Activated gamma-delta T cell treated with Interleukin-2 at 50 U/mL for 16 hours (primary cell): ENCODE results near the gene AFF2.

ENCODE experiments used
- DNase-seq: peaks from one replicate; pipeline ENCODE4 v3.0.0-alpha.2; 2020

The AFF2 gene

GRCh38 chrX:148768296-148768695 lies 267.9 kb downstream of the AFF2 start:
- DNase-seq = no peak

DNA sequence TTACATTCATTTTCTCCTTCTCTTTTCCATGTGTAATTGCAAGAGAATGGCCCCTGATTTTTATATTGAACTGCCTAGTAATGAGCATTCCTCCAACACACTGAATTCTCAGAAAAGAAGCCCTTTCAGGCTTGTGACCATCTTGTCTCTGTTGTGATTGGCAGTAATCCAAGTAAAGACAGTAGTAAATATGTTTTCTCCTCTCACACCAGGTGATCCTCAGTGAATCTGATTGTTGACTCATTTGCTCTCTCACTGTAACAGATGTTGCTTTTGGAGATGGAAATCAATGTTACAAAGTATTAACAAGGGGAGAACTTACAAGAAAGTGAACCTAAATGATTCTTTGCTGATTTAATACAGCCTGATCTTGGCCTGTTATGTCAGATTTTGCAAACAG lies 271.0 kb downstream of the AFF2 start:
- no peak for DNase-seq

- DNase-seq = no peak
These were observed 273.9 kb downstream of the AFF2 start for GRCh38 chrX:148774276-148774675.

DNA sequence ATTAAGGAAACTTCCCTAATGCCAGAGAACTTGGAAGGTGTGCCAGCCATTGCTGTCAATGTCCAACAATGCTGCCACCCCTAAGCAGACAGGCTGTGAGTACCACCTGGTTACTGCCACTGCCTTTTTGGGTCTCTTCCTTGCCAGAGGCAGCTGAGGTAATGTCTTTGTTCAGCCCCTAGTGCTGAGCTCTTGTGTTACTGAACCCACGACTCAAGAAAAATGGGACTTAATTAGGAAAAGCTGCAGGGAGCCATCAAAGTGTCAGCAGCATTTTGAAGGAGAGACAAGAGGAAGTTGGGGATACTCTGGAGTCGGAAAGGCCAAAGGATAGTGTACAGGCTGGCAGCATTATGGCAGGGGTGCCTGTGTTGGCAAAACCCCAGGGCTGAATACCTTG lies 283.7 kb downstream of the AFF2 start:
- no peak for DNase-seq

DNA sequence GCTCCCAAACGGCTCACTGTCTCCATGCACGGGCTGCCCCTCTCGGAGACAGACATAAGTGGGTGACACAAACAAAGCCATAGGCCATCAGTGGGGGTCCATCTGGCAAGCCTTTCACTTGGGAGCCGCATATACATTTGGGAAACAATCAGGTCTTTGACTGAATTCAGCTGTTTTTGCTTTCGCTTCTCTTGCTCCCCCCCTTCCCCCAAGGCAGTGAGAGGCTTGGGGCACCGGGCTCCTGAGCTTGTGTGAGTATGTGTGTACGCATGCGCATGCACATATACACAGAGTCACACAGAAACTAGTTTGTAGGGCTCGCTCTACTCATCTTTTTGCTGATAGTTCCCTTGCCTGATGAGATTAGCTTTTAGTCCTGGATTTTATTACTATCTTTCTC lies 284.4 kb downstream of the AFF2 start:
- no peak for DNase-seq

DNA sequence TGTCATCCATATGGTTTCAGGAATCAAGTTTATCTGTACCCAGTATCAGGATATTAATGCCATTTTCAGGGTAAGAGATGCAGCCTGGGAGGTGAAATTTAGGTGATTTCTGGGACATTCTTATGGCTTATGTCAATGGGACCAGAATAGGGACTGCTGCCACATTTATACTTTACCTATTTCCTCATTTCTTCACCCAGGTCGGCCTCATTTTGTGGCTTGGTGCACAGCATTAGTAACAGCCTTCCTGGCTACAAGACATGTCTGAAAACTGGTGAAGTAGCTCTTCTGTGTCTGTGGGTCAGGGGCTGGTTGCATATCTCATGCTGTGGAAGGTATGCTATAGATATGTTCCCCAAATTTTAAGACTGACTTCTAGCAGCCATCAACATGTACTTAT lies 284.8 kb downstream of the AFF2 start:
- no peak for DNase-seq

DNA sequence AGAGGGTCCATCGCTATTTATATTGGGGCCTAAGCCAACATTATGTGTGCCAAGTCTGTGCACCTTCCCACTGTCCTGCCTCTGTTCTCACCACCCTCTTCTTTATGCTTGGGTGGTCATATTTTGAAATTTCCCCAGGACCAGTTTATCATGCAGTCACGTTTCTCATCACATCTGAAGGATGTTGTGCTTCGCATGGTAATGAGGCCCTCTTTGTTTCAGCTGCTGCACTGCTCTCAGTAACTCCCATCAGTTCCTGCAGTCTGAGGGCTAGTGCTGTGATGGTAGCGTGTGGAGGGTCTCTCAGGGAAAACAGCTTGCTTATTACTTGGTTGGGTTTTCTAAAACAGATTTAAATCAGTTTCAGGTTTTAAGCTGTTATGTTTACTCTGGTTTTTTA lies 288.0 kb downstream of the AFF2 start:
- no peak for DNase-seq

DNA sequence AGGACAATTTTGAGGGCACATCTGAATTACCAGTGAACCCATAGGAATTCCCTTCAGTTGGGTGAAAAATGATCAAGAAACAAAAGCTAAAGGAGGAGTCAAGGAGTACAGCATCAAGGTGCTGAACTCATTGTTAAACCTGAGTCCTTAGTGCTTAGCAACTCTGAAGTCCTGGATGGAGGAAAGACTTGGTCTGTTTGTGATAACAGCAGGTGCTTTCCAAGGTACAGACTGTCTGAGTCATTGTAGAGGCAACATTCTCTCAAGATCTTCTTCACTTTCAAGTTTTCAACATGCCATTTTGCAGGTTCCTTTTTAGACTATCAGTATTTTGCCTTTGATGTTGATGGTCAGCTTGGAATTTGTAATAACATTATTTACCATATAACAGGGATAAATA lies 293.9 kb downstream of the AFF2 start:
- DNase-seq = no peak

- no peak for DNase-seq
These were observed 304.4 kb downstream of the AFF2 start for GRCh38 chrX:148804579-148805355.

DNA sequence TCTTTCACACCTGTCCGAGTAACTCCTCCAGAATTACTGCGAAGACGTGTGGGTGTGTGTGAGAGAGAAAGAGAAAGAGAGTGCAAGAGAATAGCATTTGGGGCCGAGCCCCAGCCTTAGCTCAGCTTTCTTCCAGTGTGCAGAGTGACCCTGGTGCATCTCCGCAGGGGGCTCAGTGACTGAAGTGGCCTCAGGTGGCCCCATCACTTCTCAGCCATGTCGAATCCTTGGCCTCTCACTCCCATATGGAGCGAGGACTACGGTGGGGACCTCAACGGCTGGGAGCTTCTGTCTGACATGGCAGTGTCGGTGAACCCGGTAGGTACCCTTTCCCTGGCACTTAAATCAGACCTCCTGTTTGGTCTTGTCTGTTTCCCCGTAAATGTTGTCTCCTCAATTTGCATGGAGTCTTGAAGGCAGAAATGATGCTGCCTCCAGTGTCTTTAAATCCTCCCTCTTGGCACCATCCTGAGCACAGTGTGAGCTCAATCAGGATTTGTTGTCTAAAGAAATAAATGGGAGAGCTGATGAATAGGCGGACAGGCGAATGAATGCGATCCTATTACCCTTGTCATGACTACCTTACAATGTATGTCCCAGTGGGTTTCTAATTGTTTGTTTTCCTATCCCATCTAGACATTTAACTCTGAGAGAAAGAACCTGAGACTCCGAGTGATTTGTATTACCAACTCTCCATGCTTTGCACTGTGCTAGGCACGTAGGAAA lies 305.9 kb downstream of the AFF2 start:
- no peak for DNase-seq

DNA sequence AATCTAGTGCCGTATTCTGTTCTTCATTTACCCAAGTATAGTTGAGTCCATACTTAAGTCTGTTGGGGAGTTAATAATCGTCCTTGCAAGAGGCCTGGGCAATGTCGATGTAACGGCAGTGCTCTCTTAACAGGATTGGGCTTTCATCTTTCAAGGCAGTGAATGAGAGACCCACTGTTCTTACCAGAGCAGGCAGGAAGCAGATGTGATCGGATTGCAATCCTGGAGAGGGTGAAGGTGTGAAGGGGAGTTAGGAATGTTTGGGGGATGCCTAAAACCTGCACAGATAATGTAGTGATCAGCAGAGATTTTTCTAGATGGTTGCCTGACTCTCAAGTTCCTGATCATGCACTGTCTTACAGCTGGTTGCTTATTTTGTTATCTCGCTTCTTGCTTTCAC lies 308.4 kb downstream of the AFF2 start:
- no peak for DNase-seq

GRCh38 chrX:148811236-148811635 lies 310.8 kb downstream of the AFF2 start:
- no peak for DNase-seq

DNA sequence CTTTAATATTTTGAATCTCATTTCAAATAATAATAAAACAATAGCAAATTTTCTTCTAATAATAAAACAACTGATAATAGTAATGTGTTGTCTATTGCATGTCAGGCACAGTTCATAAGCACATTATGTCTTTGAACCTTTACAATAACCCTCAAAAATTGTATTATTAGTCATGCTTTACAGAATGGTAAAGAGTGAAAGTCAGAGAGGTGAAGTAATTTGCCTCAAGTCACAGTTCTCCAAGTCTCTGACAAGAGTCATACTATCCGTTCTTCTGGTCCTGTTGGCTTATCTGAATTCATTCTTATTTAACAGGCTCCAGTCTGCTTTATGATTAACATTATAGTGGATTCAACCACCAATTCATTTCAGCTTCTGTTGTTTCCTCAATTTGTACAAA lies 313.0 kb downstream of the AFF2 start:
- DNase-seq = no peak

GRCh38 chrX:148813967-148814366 lies 313.6 kb downstream of the AFF2 start:
- DNase-seq = no peak

DNA sequence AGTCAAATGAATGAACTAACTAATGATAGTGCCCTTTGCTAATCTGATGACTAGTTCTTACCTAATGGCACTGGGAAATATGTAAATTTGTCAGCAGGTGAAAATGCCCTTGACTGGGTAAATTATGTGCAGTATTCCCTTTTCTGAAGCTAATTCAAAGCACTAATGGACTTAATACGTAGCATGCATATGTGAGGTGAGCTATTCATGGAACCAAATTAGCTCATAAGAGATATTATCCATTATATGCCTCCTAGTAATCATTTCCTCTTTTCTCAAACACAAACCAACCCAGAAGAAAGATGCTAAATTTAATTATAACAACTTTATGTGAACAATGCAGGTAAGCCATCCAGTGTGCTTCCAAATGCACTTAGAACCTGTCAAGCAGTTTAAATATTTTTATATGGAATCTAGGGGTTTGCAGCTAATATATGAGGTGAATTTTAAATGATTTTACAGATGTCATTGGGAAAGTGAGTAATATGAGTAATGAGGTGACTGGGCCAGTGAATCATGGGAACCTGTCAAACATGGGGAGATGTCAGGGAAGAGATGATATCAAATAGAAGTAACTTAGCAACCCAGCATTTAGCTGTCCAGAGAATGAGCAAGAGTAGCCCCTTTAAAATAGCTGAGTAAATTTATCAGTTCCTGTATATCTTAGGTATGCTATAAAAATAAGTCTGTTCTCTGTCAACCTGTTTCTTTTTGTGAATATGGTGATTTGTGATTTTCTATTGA lies 315.0 kb downstream of the AFF2 start:
- no peak for DNase-seq

DNA sequence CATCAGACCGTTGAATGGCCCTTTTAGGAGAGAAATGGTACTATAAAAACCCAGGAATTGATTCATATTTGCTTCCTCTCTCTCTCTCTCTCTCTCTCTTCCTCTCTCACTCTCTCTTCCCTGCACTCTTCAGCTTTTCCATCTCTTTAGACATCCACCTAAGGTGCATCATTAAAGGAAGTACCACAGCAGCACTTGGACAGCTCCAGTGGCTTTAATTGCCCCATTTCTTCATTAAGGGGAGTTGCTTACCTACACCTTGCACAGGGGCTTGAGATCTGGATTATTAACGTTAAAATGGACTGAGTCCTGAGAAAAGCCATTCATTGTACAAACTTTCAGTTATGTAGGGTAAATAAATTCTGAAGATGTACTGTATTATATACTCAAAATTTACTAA lies 323.6 kb downstream of the AFF2 start:
- DNase-seq = no peak

DNA sequence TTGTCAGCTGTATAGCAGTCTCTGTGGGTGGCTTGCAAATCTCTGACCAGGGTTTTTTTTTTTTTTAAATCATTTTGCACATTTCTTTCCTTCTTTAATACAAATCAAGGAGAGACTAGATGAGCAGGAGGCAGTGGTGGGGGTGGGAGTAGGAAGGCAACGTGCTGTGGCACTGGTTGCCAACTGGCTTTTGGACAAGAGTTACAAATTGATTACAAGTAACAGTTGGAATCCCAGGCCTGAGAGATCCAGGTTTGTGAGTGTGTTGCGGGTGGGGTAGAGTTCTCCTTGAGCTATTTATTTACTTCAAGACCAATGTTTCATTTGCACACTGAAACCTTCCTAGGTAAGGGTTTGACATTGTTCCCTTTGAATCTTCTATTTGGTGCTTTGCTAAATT lies 325.3 kb downstream of the AFF2 start:
- DNase-seq = no peak

- no peak for DNase-seq
These were observed 336.3 kb downstream of the AFF2 start for GRCh38 chrX:148836741-148837140.

DNA sequence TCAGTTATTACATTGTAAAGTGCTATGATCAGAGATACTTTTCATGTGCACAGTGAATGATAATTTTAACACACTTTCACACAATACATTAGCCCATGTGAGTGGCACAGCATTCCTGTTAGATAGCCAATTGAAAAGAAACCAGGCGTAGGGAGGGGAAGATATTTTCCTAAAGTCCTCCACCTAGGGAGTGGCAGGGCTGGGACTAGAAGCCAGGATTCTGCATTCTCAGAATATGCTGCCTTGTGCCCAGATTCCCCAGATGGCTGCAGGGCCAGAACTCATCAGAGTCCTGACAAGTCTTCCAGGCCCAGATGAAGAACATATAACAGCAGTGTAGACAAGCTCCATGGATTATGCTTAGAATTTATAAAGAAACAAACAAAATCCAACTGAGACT lies 350.2 kb downstream of the AFF2 start:
- no peak for DNase-seq

DNA sequence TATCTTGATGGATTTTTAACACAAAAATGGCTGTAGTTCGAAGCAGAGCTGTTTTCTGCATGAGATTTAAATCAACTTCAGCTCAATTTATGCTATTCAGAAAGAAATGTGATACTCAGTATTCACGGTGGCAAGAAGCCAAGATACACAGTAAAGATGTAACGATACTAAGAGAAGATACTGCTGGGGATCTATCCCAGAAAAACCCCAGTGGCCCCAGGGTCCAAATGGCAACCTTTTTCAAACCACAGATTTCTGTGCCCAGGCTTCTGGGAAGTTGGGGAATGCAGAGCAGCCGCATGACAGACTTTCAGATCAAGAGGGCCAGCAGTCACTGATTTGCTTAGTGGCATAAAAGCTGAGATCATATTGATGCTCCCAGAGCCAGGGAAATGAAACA lies 353.9 kb downstream of the AFF2 start:
- DNase-seq = no peak

GRCh38 chrX:148856505-148856904 lies 356.1 kb downstream of the AFF2 start:
- no peak for DNase-seq

GRCh38 chrX:148865277-148866210 lies 365.1 kb downstream of the AFF2 start:
- DNase-seq = no peak

GRCh38 chrX:148867596-148867995 lies 367.2 kb downstream of the AFF2 start:
- DNase-seq = no peak
